HG03097 (cell line): ENCODE results near the gene CCSER1.

Experiments used
- ATAC-seq: cut with Tn5 transposase; IDR thresholded peaks from one replicate; pipeline ENCODE4 v1.9.1; 2021; ENCODE audit not compliant: unreplicated experiment, low FRiP score

CCSER1 gene

DNA sequence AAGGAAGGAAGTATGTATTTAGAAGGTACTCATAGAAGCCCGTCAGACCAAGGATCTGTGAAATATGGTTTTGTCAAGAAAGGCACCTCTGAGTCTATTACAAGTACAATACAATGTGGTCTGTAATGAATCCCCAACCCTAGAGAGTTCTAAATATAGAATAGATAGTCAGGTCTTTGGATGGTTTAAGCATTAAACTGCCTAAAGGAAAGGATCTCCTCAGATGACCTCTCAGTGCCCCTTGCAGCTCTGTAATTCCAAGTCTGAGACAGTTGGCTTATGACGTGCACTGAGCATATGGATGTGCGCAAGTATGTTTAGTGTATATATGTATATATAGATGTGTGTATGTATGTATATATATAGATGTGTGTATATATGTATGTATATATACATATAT is 62.0 kb downstream of the CCSER1 start:
- no peak for ATAC-seq

- no peak for ATAC-seq
Measured at GRCh38 chr4:90189946-90190345, 62.8 kb downstream of the CCSER1 start.

DNA sequence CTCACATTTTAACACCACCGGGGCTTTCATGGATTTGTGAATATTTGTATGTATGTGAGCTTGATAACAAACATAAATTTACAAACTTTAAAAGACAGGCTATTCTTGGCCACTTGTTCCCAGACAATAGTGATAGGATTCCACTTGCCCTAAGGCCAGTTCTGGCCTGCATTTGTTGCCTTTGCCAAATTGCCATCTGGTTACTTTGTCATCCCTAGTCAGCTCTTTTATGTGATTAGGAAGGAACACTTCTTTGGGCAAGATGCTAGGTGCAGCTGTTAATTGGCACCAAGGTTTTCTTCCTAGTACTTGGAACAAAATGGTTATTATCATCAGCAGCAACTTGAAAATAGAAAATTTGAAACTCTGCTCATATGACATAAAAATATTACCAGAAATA is 63.3 kb downstream of the CCSER1 start:
- ATAC-seq, result no peak

DNA sequence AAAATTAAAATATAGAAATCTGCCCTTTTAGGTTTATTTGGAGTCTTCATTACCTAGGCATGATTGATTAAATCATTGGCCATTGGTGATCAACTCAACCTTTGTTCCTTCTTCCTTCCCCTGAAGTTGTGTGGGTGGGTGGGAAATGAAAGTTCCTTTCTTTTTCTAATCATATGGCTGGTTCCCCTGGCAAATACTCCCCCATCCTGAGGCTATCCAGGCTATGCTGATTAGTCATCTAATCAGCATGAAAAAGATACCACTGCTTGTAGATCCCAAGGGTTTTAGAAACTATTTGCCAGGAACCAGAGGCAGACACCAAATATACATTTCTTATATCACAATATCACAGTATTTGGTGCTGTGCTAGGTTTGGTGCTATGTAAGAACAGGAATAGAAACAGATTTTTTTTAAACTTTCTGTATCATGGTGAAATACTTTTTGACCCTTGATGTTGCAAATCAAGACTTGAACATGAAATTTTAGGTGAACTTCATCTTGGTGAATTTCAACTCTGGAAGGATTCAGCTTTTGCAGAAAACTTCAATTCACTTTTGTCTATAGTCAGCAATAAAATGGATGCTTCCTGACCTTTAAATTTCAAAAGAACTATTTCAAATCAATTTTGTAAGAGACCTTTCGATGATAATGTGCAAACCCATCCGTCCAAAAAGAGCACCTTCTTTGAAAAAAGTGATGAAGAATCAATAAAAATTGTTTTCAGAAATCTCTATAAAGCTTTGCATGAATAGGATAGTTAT is 71.1 kb downstream of the CCSER1 start:
- ATAC-seq, result no peak

DNA sequence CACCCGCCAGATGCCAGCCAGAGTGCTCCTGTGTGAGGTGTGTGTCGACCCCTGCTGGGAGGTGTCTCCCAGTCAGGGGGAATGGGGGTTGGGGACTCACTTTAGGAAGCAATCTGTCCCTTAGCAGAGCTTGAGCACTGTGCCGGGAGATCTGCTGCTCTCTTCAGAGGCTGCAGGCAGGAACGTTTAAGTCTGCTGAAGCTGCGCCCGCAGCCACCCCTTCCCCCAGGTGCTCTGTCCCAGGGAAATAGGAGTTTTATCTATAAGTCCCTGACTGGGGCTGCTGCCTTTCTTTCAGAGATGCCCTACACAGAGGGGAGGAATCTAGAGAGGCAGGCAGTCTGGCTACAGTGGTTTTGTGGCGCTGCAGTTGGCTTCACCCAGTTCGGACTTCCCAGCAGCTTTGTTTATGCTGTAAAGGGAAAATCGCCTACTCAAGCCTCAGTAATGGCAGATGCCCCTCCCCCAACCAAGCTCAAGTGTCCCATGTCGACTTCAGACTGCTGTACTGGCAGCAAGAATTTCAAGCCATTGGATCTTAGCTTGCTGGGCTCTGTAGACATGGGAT is 80.8 kb downstream of the CCSER1 start:
- no peak for ATAC-seq

GRCh38 chr4:90209922-90210321 is 82.7 kb downstream of the CCSER1 start:
- ATAC-seq, result no peak

- ATAC-seq, result no peak
Measured at GRCh38 chr4:90211174-90211573, 84.0 kb downstream of the CCSER1 start.

GRCh38 chr4:90215286-90215685 is 88.1 kb downstream of the CCSER1 start:
- ATAC-seq, result no peak

DNA sequence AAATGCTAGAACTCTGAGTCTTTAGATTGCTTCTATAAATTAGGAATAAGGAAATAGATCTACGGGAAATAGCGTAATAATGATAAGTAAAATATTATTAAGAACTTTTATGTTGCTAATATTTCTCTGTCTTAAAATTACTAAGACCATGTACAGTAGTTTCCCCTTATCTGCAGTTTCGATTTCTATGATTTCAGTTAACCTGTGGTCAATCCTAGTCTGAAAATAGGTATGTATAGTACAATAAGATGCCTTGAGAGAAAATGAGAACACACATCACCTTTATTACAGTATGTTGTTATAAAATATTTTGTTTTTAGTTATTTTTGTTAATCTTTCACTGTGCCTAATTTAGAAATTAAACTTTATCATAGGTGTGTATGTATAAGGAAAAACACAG is 92.6 kb downstream of the CCSER1 start:
- ATAC-seq, result no peak

DNA sequence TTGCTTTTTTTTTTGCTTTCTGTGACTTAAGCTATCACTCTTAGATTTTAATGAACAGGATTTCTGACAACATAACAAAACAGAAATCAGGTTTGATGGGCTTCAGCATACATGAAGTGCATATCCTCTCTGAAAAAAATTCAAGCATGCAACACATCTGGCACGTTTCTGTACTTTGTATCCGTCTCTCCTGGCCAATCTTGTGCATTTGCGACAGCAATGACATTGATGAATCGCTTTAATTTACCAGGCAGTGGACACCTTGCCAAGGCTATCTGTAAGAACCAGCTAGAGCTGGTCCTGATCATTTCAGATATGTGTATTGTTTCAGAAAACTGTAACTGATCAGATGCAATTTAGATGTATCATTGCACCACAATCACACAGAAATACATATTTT is 93.3 kb downstream of the CCSER1 start:
- no peak for ATAC-seq

DNA sequence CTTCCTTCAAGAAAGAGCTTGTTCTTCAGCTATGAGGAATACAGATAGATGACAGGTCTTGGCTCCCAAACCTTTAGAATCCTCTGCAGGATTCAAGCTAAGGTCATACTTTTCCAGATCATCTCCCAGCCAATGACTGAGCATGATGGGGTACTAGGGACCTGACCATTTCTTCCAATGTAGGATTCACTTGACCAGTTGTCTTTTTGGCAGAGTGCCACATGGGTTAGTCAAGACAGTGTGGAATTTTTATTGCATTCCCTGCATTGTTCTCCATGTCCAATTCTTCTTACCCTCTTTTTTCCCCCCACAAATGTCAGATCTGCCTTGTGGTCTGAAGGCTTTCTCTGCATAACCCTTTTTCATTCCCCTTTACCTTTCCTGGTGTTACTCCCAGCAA is 99.5 kb downstream of the CCSER1 start:
- ATAC-seq, result no peak

DNA sequence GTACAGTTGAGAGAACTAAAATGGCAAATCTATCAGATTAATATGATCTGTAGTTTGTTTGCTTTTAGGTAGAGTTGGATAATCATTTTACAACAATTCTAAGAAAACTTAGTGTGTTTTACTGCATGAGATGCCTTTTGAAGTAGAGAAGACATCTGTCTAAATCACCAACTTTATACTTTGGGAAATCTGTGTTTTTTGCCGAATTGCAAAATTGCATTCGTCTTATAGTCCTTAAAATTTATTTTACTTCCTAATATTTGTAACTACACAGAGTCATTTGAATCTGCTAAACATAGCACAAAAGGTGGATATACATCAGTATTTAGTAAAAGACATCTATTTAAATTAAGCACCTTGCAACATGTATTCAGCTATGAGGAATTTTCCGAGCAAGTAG is 100.0 kb downstream of the CCSER1 start:
- ATAC-seq, result no peak

DNA sequence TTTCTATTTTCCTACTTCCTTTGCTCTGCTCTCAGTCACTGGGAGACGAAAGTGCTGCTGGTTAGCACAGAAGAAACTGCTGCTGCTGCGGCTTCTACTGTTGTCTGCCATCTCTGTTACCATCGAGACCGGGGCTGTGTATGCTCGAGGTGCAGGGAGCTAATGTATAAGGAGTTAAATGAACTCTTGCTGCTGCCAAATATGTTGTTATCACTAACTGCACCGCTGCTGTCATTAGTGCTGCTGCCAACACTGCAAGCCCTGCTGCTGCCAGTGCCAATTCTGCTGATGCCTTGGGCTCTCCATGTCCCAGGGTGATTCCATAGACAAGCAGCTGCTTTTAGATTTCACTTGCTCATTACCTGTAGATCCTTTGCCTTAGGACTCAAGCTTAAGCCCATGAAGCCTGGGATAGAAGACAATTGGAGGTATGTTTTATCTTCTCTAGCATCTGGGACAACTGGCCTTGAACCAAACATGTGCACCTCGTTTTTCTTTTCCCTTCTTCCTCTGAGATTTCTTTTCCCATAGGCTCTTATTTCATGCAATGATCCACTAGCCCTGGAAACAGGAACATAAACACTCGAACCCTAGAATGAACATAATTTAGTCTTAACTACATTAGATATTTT is 107.8 kb downstream of the CCSER1 start:
- no peak for ATAC-seq

GRCh38 chr4:90237751-90238530 is 110.7 kb downstream of the CCSER1 start:
- ATAC-seq, result no peak

GRCh38 chr4:90240333-90240732 is 113.1 kb downstream of the CCSER1 start:
- ATAC-seq, result no peak

- no peak for ATAC-seq
Measured at GRCh38 chr4:90241008-90241407, 113.8 kb downstream of the CCSER1 start.

GRCh38 chr4:90245837-90246236 is 118.6 kb downstream of the CCSER1 start:
- ATAC-seq, result no peak

GRCh38 chr4:90246816-90247215 is 119.6 kb downstream of the CCSER1 start:
- no peak for ATAC-seq

DNA sequence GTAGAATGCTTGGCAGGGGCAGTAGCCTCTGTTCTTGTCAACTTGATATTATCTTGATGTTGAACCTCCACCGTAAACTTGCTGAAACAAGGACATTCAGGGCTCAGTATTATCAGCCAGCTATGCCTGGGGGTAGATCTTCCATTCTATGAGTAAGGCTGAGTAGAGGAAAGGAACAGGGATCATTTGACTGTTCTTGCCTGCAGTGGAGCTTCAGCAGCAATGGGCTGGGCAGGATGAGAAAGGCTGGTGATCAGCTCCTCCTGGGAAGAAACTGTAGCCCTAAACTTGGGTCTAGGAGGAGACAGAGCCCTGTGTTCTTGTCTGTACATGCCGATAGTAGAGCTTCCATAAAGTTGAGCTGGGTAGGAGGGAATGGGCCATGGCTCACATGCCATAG is 127.2 kb downstream of the CCSER1 start:
- no peak for ATAC-seq

- ATAC-seq, result no peak
Measured at GRCh38 chr4:90274175-90274574, 147.0 kb downstream of the CCSER1 start.

DNA sequence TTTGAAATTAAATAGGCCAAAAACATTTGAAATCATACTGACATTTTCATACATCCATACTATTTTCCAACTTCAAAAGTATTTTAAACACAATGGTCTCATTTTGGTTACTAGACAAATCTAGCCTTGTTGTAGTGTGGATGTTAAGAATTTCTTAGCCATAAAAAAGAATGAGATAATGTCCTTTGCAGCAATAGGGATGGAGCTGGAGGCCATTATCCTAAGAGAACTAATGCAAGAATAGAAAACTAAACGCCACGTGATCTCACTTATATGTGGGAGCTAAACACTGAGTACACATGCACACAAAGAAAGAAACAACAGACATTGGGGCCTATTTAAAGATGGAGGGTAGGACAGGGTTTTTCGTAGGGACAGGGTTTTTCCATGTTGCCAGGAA is 153.8 kb downstream of the CCSER1 start:
- ATAC-seq, result no peak
